Fibroblast of mammary gland (primary cell): ENCODE data around the gene TMEM183A.

Source experiments
- DNase-seq: peaks from one replicate; pipeline ENCODE4 v3.0.0-alpha.2; 2010; ENCODE audit warnings: low read depth
- H3K4me3 ChIP-seq: 2 replicates; pipeline ENCODE4 v1.5.1; 2011; ENCODE audit warnings: low read depth, mild to moderate bottlenecking, low read length, moderate library complexity; ENCODE audit not compliant: control insufficient read depth
- TF ChIP-seq, protein P1 (sequence below): conservative IDR thresholded peaks from 2 replicates; pipeline ENCODE4 v1.5.1; 2011; ENCODE audit warnings: low read depth, low read length, inconsistent platforms; ENCODE audit not compliant: control insufficient read depth, insufficient read depth

TMEM183A gene

DNA sequence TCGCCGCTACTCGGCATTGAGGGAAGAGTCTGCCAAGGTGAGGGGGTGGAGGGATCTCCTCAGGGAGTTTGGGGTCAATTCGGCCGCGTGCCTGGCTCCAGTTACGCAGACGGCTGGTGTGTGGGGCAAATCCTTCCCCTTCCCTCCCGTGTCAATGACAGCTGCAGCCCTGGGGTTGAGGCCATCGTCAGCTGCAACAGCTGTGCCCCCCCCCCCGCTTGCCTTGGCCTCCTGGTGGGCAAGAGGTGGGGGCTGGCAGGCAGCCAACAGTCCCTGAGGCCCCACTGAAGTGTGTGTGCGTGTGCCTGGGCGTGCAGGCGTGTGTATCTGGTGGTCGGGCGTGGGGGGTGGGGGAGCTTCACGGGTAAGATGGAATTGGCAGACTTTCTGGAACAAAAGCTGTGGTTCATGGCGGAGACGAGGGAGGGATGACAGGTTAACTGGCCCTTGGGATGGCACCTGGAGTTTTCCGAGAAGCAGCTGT, 44.7 kb downstream of the TMEM183A start:
- no peak for DNase-seq
- TF ChIP-seq, protein P1, sequence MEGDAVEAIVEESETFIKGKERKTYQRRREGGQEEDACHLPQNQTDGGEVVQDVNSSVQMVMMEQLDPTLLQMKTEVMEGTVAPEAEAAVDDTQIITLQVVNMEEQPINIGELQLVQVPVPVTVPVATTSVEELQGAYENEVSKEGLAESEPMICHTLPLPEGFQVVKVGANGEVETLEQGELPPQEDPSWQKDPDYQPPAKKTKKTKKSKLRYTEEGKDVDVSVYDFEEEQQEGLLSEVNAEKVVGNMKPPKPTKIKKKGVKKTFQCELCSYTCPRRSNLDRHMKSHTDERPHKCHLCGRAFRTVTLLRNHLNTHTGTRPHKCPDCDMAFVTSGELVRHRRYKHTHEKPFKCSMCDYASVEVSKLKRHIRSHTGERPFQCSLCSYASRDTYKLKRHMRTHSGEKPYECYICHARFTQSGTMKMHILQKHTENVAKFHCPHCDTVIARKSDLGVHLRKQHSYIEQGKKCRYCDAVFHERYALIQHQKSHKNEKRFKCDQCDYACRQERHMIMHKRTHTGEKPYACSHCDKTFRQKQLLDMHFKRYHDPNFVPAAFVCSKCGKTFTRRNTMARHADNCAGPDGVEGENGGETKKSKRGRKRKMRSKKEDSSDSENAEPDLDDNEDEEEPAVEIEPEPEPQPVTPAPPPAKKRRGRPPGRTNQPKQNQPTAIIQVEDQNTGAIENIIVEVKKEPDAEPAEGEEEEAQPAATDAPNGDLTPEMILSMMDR: no peak
- no peak overlapping the region for H3K4me3 ChIP-seq

DNA sequence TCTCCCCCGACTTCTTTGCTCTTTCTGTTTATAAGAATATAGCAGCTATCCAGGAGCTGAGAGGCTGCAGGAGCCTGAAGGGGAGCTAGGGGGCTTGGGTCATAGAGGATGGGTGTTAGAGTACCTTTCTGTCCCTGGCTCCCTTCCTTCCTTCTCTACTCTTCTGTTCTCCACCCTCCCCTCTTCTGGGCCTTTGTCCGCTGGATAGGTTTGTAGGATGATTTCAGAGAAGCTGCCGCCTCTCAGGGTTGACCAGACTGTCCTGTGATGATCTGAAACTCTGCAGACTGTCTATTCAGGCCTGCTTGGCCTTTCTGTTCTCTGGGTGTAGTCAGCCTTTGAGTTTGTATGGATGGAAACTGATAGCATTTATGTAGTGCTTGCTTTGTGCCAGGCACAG, 45.4 kb downstream of the TMEM183A start:
- no peak for DNase-seq
- no peak overlapping the region for H3K4me3 ChIP-seq
- TF ChIP-seq, protein P1: no peak

DNA sequence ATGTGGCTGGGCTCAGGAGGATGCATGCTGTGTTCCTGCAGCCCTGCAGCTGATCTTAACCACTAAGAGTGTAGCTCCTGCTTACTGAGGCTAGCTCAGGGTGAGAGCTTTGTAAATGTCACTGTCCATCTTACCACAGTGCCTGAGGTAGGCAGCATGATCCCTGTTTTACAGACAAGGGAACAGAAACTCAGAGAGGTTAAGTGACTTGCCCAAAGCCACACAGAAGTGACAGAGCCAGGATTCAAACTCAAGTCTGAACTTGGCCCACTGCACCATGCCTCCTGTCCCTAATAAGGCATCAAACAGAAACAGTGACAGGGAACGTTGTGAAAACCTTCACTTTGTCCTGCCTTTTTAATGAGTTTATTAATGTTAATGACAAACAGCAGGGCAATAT, 47.0 kb downstream of the TMEM183A start:
- no peak for DNase-seq
- no peak overlapping the region for H3K4me3 ChIP-seq
- TF ChIP-seq, protein P1: no peak

DNA sequence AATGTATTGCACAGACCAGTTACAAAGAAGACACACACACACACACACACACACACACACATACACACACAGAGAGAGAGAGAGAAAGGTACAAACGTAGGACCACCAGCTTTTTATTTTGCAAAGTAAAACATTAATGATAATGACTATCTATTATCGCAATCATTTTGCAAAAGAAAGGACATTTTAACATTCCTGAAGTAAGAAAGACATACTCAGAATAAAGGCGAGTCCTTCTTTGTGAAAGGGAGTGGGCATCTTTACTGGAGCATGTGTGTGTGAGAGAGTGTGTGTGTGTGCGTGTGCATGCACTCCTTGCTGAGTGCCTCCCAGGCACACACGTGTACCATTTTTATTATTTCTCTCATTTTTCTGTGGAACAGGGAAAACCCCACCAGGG, 47.5 kb downstream of the TMEM183A start:
- no peak overlapping the region for H3K4me3 ChIP-seq
- TF ChIP-seq, protein P1: no peak
- no peak for DNase-seq

DNA sequence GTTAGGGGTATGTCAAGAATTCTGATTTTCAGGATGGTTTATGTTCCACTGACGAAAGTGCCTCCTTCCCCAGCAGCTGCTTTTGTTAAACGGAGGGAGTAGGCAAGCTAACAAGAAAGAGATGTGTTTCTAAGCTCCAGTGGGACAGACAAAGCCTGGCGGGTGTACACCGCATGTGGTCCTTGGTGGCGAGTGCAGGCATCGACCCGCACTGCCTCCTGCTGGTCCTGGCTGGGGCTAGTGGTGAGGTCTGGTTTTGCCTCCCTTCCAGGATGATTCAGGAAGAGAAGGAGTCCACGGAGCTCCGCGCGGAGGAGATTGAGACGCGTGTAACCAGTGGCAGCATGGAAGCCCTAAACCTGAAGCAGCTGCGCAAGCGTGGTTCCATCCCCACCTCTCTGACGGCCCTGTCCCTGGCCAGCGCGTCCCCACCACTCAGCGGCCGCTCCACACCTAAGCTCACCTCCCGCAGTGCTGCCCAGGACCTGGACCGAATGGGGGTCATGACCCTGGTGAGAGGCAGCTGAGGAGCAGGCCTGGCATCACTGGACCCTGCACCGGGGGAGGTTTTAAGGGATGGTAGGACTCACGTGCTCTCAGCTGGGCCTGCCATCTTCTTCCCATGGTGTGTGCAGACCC, 48.1 kb downstream of the TMEM183A start:
- TF ChIP-seq, protein P1: no peak
- H3K4me3 ChIP-seq: no peak overlapping the region
- DNase-seq: no peak

DNA sequence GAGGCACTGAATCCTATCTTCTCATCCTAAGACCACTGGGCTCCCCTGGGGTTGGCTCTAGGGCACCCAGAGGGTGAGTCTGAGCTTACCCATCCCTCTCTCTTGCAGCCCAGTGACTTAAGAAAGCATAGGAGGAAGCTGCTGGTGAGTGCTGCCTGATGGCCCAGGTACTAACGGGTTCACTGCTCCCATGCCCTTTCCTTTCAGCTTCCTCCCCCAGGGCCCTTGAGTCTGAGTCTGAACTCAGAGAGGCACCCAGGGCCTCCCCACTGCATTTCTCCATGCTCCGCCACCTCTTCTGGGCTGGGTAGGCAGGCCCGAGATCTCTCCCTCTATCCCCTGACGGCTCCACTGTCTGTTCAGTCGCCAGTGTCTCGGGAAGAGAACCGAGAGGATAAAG, 48.8 kb downstream of the TMEM183A start:
- DNase-seq: no peak
- TF ChIP-seq, protein P1: no peak
- no peak overlapping the region for H3K4me3 ChIP-seq
